NT2/D1 (cell line): ENCODE measurements around the gene KCNJ14.

Experiments
- DNase-seq: peaks from one replicate; pipeline ENCODE4 v3.0.0-alpha.2; 2011; ENCODE audit warnings: low read depth, low spot score
- H3K27me3 ChIP-seq: 2 replicates; pipeline ENCODE4 v1.6.0; 2011; ENCODE audit warnings: mild to moderate bottlenecking; ENCODE audit not compliant: insufficient read length, insufficient read depth
- H3K36me3 ChIP-seq: 2 replicates; pipeline ENCODE4 v1.6.1; 2011; ENCODE audit warnings: mild to moderate bottlenecking, low read length, mixed read lengths; ENCODE audit not compliant: insufficient read depth, insufficient read length
- H3K4me1 ChIP-seq: 2 replicates; pipeline ENCODE4 v1.5.1; 2011; ENCODE audit not compliant: insufficient read depth, insufficient read length
- H3K4me3 ChIP-seq: 2 replicates; pipeline ENCODE4 v1.5.1; 2011; ENCODE audit warnings: low read depth; ENCODE audit not compliant: insufficient read length
- H3K9ac ChIP-seq: 2 replicates; pipeline ENCODE4 v1.6.0; 2011; ENCODE audit warnings: low read depth; ENCODE audit not compliant: insufficient read length
- H3K9me3 ChIP-seq: 2 replicates; pipeline ENCODE4 v1.5.1; 2011; ENCODE audit warnings: mild to moderate bottlenecking, low read length; ENCODE audit not compliant: insufficient read depth
- SUZ12 ChIP-seq: IDR thresholded peaks from 2 replicates; pipeline ENCODE4 v1.6.1; 2011; ENCODE audit not compliant: insufficient read length, insufficient read depth; ENCODE audit errors: extremely low read depth
- YY1 ChIP-seq: IDR thresholded peaks from 2 replicates; pipeline ENCODE4 v1.6.1; 2011; ENCODE audit not compliant: insufficient read length, insufficient read depth
- ZNF274 ChIP-seq: IDR thresholded peaks from 2 replicates; pipeline ENCODE4 v1.6.1; 2011; ENCODE audit warnings: mild to moderate bottlenecking, low read depth, low read length

KCNJ14 gene

DNA sequence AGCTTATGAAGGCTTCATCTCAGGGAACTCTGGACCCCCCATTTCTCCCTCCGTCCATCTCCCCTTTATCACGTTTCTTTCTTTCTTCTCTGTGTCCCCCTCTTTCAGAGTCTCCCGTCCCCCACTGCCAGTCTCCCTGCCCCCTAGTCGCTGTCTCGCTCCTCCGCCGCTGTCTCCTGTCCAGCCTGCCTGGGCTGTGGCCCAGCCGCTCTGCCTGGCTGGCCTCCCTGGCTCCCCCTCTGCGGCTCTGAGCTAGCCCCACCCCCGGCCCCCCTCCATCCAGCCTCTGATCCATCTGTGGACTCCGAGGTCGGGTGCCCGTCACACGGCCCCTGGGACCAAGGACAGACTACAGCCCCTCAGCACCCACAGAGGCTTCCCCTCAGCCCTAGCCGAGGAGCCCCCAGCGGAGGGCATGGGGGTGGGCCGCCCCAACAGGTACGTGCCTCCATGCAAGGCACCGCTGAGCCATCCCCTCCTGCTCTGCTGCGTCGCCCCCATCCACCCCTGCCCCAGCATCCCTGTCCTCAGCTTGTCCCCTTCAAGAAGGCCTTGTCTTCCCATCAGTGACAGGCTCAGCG is 1.1 kb upstream of the KCNJ14 start:
- no peaks in the 10 kb centered on the region for H3K9me3 ChIP-seq
- H3K9ac ChIP-seq: no peak overlapping the region
- H3K27me3 ChIP-seq: no peaks in the 10 kb centered on the region
- no peaks in the 10 kb centered on the region for H3K4me1 ChIP-seq
- peaks cover 82% of the 10 kb centered on the region for H3K36me3 ChIP-seq
- H3K4me3 ChIP-seq: no peak overlapping the region
- TF ChIP-seq YY1 (no peak), ZNF274 (no peak), SUZ12 (no peak)
- no peak for DNase-seq

DNA sequence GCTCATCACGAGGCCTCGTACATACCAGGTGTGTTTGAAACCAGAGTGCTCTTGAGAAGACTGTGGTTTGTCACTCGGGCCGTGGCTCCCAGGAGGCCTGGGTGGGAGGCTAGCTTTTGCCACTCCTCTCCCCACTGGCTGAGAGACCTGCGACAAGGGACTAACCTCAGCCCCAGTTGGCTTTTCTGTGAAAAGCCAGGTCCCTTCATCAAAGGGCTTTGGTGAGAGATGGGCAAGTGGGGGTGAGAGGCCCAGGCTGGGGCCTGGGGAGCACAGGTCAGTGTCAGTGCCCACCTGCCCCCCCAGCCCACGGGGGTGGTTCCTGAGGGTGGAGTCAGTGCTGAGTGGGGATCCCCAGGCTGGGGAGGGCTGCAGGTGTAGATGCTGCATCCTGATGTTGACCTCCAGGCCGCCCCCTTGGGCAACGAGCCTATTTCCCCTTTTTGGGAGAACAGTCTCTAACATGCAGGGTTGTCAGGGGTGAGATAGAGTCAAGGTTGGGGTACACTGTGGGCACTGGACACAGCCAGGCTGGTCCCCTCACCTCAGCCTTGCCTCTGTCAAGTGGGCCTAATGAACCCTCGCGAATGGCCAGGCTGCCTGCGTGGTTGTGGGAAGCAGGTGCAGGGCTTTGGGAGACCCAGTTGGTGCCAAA is 661 bp downstream of the KCNJ14 start:
- Histone ChIP-seq H3K27me3 (no peaks in the 10 kb centered on the region), H3K36me3 (peaks cover 76% of the 10 kb centered on the region), H3K4me3 (no peak overlapping the region), H3K4me1 (no peaks in the 10 kb centered on the region), H3K9me3 (no peaks in the 10 kb centered on the region), H3K9ac (no peak overlapping the region)
- TF ChIP-seq YY1: no peak
- no peak for TF ChIP-seq SUZ12
- TF ChIP-seq ZNF274: no peak
- DNase-seq: no peak

DNA sequence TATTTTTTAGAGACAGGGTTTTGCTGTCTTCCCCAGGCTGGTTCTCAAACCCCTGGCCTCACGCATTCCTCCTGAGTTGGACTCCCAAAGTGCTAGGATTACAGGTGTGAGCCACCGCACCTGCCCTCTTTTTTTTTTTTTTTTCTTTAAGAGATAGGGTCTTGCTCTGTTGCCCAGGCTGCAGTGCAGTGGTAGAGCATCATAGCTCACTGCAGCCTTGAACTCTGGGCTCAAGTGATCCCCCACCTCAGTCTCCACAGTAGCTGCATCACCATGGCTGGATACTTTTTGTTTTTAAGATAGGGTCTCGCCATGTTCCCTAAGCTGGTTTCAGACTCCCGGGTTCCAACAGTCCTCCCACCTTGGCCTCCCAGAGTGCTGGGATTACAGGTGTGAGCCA is 1.5 kb downstream of the KCNJ14 start:
- TF ChIP-seq SUZ12: no peak
- TF ChIP-seq YY1: no peak
- TF ChIP-seq ZNF274: no peak
- H3K27me3 ChIP-seq: no peaks in the 10 kb centered on the region
- no peaks in the 10 kb centered on the region for H3K9me3 ChIP-seq
- H3K4me1 ChIP-seq: peaks cover 2% of the 10 kb centered on the region
- H3K36me3 ChIP-seq: peaks cover 72% of the 10 kb centered on the region
- no peak overlapping the region for H3K4me3 ChIP-seq
- H3K9ac ChIP-seq: no peak overlapping the region
- DNase-seq: no peak

DNA sequence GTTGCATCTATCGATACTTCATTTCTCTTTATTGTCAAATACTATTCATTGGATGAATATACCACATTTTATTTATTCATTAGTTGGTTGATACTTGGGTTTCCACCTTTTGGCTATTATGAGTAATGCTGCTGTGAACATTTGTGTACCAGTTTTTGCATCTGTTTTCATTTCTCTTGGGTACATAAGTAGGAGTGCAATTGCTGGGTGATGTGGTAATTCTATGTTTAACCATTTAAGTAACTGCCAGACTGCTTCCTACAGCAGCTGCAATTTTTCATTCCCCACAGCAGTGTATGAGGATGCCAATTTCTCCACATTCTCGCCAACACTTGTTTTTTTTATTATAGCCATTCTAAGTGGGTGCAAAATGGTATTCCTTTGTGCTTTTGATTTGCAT is 2.6 kb downstream of the KCNJ14 start:
- peaks cover 74% of the 10 kb centered on the region for H3K36me3 ChIP-seq
- no peak for DNase-seq

DNA sequence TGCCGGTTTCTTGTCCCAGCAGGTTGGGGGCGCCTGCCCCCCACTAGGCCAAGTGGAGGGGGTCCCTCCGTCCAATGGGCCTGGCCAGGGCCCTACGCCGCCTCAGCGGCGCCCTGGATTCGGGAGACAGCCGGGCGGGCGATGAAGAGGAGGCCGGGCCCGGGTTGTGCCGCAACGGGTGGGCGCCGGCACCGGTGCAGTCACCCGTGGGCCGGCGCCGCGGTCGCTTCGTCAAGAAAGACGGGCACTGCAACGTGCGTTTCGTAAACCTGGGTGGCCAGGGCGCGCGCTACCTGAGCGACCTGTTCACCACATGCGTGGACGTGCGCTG is 6.2 kb downstream of the KCNJ14 start:
- H3K4me3 ChIP-seq: no peak overlapping the region
- no peaks in the 10 kb centered on the region for H3K9me3 ChIP-seq
- H3K4me1 ChIP-seq: peaks cover 2% of the 10 kb centered on the region
- TF ChIP-seq YY1 (no peak), ZNF274 (no peak), SUZ12 (no peak)
- H3K36me3 ChIP-seq: peaks cover 50% of the 10 kb centered on the region
- no peak overlapping the region for H3K9ac ChIP-seq
- no peak for DNase-seq
- H3K27me3 ChIP-seq: no peaks in the 10 kb centered on the region

More for the DNA sequence above, 2.6 kb downstream of the KCNJ14 start:
- Histone ChIP-seq H3K4me1 (peaks cover 2% of the 10 kb centered on the region), H3K4me3 (no peak overlapping the region), H3K27me3 (no peaks in the 10 kb centered on the region), H3K9me3 (no peaks in the 10 kb centered on the region), H3K9ac (no peak overlapping the region)
- no peak for TF ChIP-seq YY1

DNA sequence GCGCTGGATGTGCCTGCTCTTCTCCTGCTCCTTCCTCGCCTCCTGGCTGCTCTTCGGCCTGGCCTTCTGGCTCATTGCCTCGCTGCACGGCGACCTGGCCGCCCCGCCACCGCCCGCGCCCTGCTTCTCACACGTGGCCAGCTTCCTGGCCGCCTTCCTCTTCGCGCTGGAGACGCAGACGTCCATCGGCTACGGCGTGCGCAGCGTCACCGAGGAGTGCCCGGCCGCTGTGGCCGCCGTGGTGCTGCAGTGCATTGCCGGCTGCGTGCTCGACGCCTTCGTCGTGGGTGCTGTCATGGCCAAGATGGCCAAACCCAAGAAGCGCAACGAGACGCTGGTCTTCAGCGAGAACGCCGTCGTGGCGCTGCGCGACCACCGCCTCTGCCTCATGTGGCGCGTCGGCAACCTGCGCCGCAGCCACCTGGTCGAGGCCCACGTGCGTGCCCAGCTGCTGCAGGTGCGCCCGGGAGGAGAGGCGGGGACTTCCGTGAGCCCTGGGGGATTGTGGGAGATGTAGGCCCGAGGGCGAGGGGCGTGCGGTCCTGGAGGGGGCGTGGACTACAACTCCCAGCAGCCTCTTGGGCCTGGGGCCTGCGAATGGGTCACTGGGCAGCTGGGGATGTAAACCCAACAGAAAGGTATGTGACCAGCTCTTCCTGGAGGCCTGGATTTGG is 6.7 kb downstream of the KCNJ14 start:
- Histone ChIP-seq H3K27me3 (no peaks in the 10 kb centered on the region), H3K36me3 (peaks cover 46% of the 10 kb centered on the region), H3K4me1 (peaks cover 2% of the 10 kb centered on the region), H3K9me3 (no peaks in the 10 kb centered on the region), H3K9ac (no peak overlapping the region), H3K4me3 (no peak overlapping the region)
- DNase-seq: no peak
- no peak for TF ChIP-seq ZNF274
- TF ChIP-seq YY1: no peak
- no peak for TF ChIP-seq SUZ12

DNA sequence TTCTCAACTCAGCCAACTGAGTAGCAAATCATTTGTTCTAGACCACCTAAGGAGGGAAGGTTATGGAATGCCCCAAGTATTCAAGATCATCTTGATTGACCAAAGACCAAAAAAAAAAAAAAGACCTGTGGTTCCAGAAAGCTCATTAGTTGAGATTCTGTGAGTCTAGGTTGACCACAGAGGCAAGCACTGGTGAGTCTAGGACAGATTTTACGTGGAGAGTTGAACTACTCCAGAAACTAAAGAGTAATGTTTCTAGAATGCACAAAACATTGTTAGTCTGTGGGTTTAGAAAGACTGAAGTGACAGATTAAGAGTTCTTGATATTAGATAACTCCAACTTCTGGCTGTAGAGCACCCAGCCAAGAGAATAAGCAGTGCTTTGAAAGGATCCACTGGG is 9.8 kb downstream of the KCNJ14 start:
- Histone ChIP-seq H3K9ac (no peak overlapping the region), H3K4me1 (peaks cover 3% of the 10 kb centered on the region), H3K4me3 (no peak overlapping the region), H3K27me3 (no peaks in the 10 kb centered on the region), H3K9me3 (no peaks in the 10 kb centered on the region), H3K36me3 (peaks cover 31% of the 10 kb centered on the region)
- no peak for TF ChIP-seq ZNF274
- TF ChIP-seq SUZ12: no peak
- no peak for TF ChIP-seq YY1
- DNase-seq: no peak
